A673 (cell line): Measurements from ENCODE around the gene TMEM54. TPM values are rescaled to one million over a fixed set of nuclear protein-coding genes. Genes with fewer than 3 reads are reported as not detected.

Experiments
- BruUV-seq: library from RNA; stranded (reverse); fragments of 400-500 nt; replicated peaks from 2 replicates; lab custom pipeline; 2021; lab: Mats Ljungman, UMichigan
- CTCF ChIA-PET: fragments of 300-600 bp; sonication (Branson Sonifier 250); formaldehyde crosslinking; loops from one replicate; lab custom pipeline; 2022; ENCODE audit warnings: antibody characterized with exemption; lab: Charles Lee
- POLR2A ChIA-PET: fragments of 300-600 bp; sonication (Branson Sonifier 250); formaldehyde crosslinking; loops from one replicate; lab custom pipeline; 2022; ENCODE audit warnings: antibody characterized with exemption; ENCODE audit not compliant: low non-redundant PET; lab: Charles Lee
- DNase-seq: peaks from one replicate; pipeline ENCODE4 v3.0.0-alpha.2; 2015; ENCODE audit warnings: low spot score
- H3K27ac ChIP-seq: fragments of 200-600 bp; sonication (generic); 2 replicates; pipeline ENCODE4 v1.5.1; 2016; ENCODE audit warnings: mixed run types, low read depth, mild to moderate bottlenecking, mixed read lengths, antibody characterized with exemption, low read length; ENCODE audit not compliant: poor library complexity, severe bottlenecking
- H3K27me3 ChIP-seq: fragments of 200-600 bp; sonication (generic); replicated peaks from 2 replicates; pipeline ENCODE4 v1.6.1; 2017; ENCODE audit warnings: mixed run types, low read depth, mild to moderate bottlenecking, mixed read lengths, antibody characterized with exemption, low read length; ENCODE audit not compliant: insufficient read depth, poor library complexity
- H3K36me3 ChIP-seq: fragments of 200-600 bp; sonication (generic); 2 replicates; pipeline ENCODE4 v1.6.1; 2016; ENCODE audit warnings: mixed run types, mild to moderate bottlenecking, mixed read lengths, antibody characterized with exemption, low read length; ENCODE audit not compliant: insufficient read depth, poor library complexity, severe bottlenecking
- H3K4me1 ChIP-seq: fragments of 200-600 bp; sonication (generic); 2 replicates; pipeline ENCODE4 v1.6.1; 2017; ENCODE audit warnings: mixed run types, mild to moderate bottlenecking, mixed read lengths, antibody characterized with exemption, low read length; ENCODE audit not compliant: insufficient read depth, poor library complexity, severe bottlenecking
- H3K4me3 ChIP-seq: fragments of 200-600 bp; sonication (generic); 2 replicates; pipeline ENCODE4 v1.5.1; 2016; ENCODE audit warnings: low read depth, mixed run types, mild to moderate bottlenecking, mixed read lengths, low read length; ENCODE audit not compliant: poor library complexity, severe bottlenecking
- H3K9me3 ChIP-seq: fragments of 200-600 bp; sonication (generic); 2 replicates; pipeline ENCODE4 v1.6.1; 2016; ENCODE audit warnings: mixed run types, low read depth, mild to moderate bottlenecking, mixed read lengths, antibody characterized with exemption, low read length; ENCODE audit not compliant: poor library complexity, severe bottlenecking
- CTCF ChIP-seq: fragments of 300-800, 200-600 bp; sonication (generic); conservative IDR thresholded peaks from 2 replicates; pipeline ENCODE4 v1.5.1; 2017; ENCODE audit warnings: low read depth, mild to moderate bottlenecking, antibody characterized with exemption, low read length, moderate library complexity, mixed read lengths
- EZH2 ChIP-seq: fragments of 200-600 bp; sonication (generic); IDR thresholded peaks from 2 replicates; pipeline ENCODE4 v1.6.1; 2017; ENCODE audit warnings: borderline replicate concordance, low read depth, mild to moderate bottlenecking, mixed read lengths, antibody characterized with exemption, low read length; ENCODE audit not compliant: poor library complexity, severe bottlenecking
- intact Hi-C: fragments of 100-400 bp; cut with micrococcal nuclease; formaldehyde crosslinking; loops from one replicate; pipeline ENCODE4 v1.10.0; 2022; ENCODE audit not compliant: unreplicated experiment
- total RNA-seq: library from RNA; stranded (reverse); gene quantifications from 2 replicates; pipeline ENCODE4 v1.2.3, GENCODE V29; 2021

The TMEM54 gene
- total RNA-seq, 1 experiment from 2014 or later, result 3.2 TPM

DNA sequence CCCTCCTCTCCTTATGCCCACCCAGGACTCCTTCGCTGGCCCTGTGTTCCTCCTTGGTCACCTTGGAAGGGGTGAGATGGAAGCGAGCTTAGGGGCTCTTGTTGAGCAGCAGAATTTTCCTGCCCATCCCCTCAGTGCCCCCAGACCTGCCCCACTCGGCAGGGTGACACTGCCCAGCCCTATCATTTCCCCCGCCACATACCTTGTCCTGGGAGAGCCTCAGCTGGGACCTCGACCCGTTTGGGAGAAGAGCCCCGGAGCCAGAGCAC is 29.1 kb downstream of the TMEM54 start:
- Histone ChIP-seq H3K27ac (no peak overlapping the region), H3K4me3 (no peak overlapping the region), H3K4me1 (peaks cover 5% of the 10 kb centered on the region), H3K9me3 (no peaks in the 10 kb centered on the region), H3K27me3 (no peaks in the 10 kb centered on the region), H3K36me3 (no peaks in the 10 kb centered on the region)
- TF ChIP-seq CTCF, result no peak
- TF ChIP-seq EZH2, result no peak
- intact Hi-C loops, result loop anchor here (2.0 to 10.0 kb wide), 3 partner anchors 160 to 471 kb away; no protein-coding TSS in a partner anchor
- POLR2A ChIA-PET, result no interaction called here
- DNase-seq, result no peak
- CTCF ChIA-PET, result interaction anchor here (1.4 kb wide), 1 partner anchor 160 kb away, joined by 5 read pairs; no protein-coding TSS in a partner anchor
- BruUV-seq, result no TSS peak

DNA sequence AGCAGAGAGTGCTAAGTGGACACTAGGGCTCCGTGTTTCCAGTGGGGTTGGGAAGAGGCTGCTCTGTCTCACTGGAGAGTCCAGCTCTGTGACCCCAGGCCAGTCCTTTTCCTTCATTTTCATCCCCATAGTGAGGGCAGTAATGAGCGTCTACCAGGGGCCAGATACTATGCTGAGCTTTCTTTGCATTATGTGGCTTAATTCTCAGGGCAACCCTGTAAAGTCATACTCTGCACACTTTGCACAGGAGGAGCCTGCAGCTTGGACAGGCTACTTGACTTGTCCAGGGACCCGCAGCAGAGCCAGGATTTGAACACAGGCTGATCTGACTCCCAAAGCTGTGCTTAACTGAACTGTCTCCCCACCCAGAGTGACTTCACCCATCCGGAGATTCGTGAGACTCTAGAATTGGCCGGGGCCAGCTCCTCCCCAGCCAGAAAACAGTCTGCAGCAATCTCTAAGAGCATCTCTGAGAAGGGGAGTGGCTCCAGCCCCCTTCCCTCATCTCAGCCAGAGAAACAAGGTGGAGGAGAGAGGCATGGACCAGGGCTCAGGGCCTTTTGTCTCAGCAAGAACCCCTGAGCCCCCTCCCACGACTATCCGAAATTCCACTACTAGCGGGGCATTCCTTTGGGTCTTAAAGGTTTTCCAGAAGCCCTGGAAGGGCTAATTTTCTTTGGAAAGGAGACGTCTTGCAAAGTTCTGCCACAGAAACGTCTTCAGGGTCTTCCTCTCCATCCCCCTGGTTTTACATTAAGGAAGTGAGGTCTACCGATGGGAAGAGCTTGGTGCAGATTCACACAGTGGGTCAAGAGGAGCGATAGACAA is 29.6 kb downstream of the TMEM54 start:
- intact Hi-C loops, result loop anchor here (2.0 to 10.0 kb wide), 3 partner anchors 159 to 471 kb away; no protein-coding TSS in a partner anchor
- H3K27ac ChIP-seq, result no peak overlapping the region
- H3K36me3 ChIP-seq, result no peaks in the 10 kb centered on the region
- peaks cover 5% of the 10 kb centered on the region for H3K4me1 ChIP-seq
- TF ChIP-seq CTCF (no peak), EZH2 (no peak)
- peak; percentile 36 for DNase-seq
- H3K9me3 ChIP-seq, result no peaks in the 10 kb centered on the region
- ChIA-PET POLR2A (interaction anchor here (0.6 kb wide), 1 partner anchor 268 kb away, joined by 3 read pairs; no protein-coding TSS in a partner anchor), CTCF (interaction anchor here (0.5 to 1.4 kb wide), 3 partner anchors 159 to 470 kb away, joined by 3 to 5 read pairs (median 3); no protein-coding TSS in a partner anchor)
- H3K4me3 ChIP-seq, result peak overlapping the region; percentile 48
- no peaks in the 10 kb centered on the region for H3K27me3 ChIP-seq
- BruUV-seq, result no TSS peak

- no TSS peak for BruUV-seq
- POLR2A ChIA-PET, result interaction anchor here (0.6 kb wide), 1 partner anchor 268 kb away, joined by 3 read pairs; no protein-coding TSS in a partner anchor
- Histone ChIP-seq H3K36me3 (no peaks in the 10 kb centered on the region), H3K9me3 (no peaks in the 10 kb centered on the region), H3K27ac (no peak within 1 kb of the TSS), H3K4me1 (peaks cover 5% of the 10 kb centered on the region), H3K4me3 (peak within 1 kb of the TSS; percentile 48), H3K27me3 (no peaks in the 10 kb centered on the region)
- peak; percentile 42 for DNase-seq
- TF ChIP-seq CTCF, result no peak
- TF ChIP-seq EZH2, result no peak
- intact Hi-C loops, result loop anchor here (5.0 to 10.0 kb wide), 2 partner anchors 158 to 356 kb away; no protein-coding TSS in a partner anchor
- CTCF ChIA-PET, result interaction anchor here (0.5 to 1.4 kb wide), 3 partner anchors 159 to 469 kb away, joined by 3 to 5 read pairs (median 3); no protein-coding TSS in a partner anchor
Observed at GRCh38 chr1:32870615-32871363, 30.4 kb downstream of the TMEM54 start, which contains the start of gene FNDC5. Gene FNDC5 (minus strand): TSS chr1:32870912.
